Airway epithelial cell (primary cell): ENCODE measurements around the gene SGIP1. TPM values are rescaled to one million over a fixed set of nuclear protein-coding genes. Genes with fewer than 3 reads are reported as not detected.

Source experiments
- total RNA-seq: library from RNA; depleted of rRNA; stranded (reverse); fragments of >200 nt; gene quantifications from 2 replicates; pipeline ENCODE4 v1.2.3, GENCODE V29; 2015

SGIP1 gene, protein sequence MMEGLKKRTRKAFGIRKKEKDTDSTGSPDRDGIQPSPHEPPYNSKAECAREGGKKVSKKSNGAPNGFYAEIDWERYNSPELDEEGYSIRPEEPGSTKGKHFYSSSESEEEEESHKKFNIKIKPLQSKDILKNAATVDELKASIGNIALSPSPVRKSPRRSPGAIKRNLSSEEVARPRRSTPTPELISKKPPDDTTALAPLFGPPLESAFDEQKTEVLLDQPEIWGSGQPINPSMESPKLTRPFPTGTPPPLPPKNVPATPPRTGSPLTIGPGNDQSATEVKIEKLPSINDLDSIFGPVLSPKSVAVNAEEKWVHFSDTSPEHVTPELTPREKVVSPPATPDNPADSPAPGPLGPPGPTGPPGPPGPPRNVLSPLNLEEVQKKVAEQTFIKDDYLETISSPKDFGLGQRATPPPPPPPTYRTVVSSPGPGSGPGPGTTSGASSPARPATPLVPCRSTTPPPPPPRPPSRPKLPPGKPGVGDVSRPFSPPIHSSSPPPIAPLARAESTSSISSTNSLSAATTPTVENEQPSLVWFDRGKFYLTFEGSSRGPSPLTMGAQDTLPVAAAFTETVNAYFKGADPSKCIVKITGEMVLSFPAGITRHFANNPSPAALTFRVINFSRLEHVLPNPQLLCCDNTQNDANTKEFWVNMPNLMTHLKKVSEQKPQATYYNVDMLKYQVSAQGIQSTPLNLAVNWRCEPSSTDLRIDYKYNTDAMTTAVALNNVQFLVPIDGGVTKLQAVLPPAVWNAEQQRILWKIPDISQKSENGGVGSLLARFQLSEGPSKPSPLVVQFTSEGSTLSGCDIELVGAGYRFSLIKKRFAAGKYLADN
- total RNA-seq, result 0.71 and 5.2 TPM in 2 replicates

DNA sequence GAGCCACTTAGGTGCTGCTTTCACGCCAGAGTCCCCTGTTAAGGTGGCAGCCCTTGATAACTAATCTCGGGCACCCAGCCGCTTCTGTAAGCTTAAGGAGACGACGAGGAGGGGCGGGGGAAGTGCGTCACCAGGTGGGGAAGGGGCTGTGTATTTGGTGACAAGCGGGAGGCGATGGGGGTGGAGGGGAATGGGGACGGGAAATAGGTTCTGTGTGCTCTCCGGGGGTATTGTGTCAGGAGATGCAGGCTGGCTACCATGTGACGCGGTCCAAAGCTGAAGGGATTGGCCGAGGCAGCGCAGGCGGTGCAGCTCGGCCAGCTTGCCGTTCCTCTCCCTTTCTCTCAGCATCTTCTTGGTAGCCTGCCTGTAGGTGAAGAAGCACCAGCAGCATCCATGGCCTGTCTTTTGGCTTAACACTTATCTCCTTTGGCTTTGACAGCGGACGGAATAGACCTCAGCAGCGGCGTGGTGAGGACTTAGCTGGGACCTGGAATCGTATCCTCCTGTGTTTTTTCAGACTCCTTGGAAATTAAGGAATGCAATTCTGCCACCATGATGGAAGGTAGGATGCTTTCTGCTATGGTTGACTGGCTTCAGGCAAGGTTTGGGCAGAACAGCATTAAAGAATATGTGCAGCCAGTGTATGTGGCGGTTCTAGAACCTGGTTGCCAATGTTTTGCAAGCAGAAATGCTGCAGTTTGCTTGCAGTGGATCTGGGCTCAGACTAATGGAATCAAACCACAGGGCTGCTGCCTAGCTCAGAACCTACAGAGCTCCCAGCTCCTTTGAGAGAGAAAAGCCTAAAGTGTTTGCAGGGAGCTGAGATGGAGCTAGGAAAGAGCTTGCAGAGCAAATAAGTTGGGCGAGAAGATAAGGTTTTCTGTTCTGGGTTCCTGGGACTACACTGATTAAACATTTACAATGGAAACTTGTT lies at the start of gene SGIP1:
SGIP1 (plus strand) TSS at position 350 of the 937 bp plus-strand sequence; CDS start at position 556, 206 bp downstream.

DNA sequence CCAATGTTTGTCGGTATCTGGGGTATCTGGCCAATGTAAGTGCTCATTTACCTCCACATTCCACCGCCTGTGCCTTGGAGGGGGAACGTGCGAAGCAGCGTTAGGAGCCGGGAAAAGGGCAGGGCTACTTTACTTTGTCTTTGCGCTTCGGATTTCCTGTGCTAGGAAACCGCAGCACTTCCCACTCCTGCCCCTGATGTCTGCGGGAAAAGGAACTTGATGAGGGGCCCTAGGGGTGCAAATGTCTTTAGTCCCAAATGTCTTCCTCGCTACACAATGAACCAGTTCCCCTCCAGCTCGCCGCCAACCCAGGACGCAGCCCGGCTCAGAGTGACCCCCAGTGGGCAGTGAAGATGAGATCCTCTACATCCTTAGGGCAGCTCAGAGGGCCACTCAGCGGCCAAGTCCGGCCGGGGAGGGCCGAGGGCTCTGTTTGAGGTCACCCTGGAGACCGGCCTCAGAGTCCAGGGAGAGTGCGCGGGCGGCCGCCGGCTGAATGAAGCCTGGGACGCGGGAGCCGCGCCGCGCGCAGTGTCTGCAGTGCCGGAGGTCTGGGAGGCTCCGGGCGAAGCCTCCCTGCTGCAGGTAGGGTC lies 218.1 kb downstream of the SGIP1 start, which contains the start of gene DYNLT5:
DYNLT5 (plus strand) TSS at position 460 of the 593 bp plus-strand sequence. CDS start 2,200 bp downstream, outside the sequence.

Other genes starting within 250 kb of the SGIP1 start
- gene DYNLT5, start 218.3 kb downstream of the SGIP1 start, total RNA-seq, result not detected in 2 replicates